A673 (cell line): Measurements from ENCODE around the gene FASTKD1. TPM values are rescaled to one million over a fixed set of nuclear protein-coding genes. Genes with fewer than 3 reads are reported as not detected.
"Not testable (repeated sequence)": the region's sequence is repeated elsewhere in the genome, so short reads cannot be mapped to it uniquely, and the experiment has no call there.

ENCODE experiments used
- BruUV-seq: library from RNA; stranded (reverse); fragments of 400-500 nt; replicated peaks from 2 replicates; lab custom pipeline; 2021; lab: Mats Ljungman, UMichigan
- CTCF ChIA-PET: fragments of 300-600 bp; sonication (Branson Sonifier 250); formaldehyde crosslinking; loops from one replicate; lab custom pipeline; 2022; ENCODE audit warnings: antibody characterized with exemption; lab: Charles Lee
- POLR2A ChIA-PET: fragments of 300-600 bp; sonication (Branson Sonifier 250); formaldehyde crosslinking; loops from one replicate; lab custom pipeline; 2022; ENCODE audit warnings: antibody characterized with exemption; ENCODE audit not compliant: low non-redundant PET; lab: Charles Lee
- DNase-seq: peaks from one replicate; pipeline ENCODE4 v3.0.0-alpha.2; 2015; ENCODE audit warnings: low spot score
- H3K27ac ChIP-seq: fragments of 200-600 bp; sonication (generic); 2 replicates; pipeline ENCODE4 v1.5.1; 2016; ENCODE audit warnings: mixed run types, low read depth, mild to moderate bottlenecking, mixed read lengths, antibody characterized with exemption, low read length; ENCODE audit not compliant: poor library complexity, severe bottlenecking
- H3K27me3 ChIP-seq: fragments of 200-600 bp; sonication (generic); replicated peaks from 2 replicates; pipeline ENCODE4 v1.6.1; 2017; ENCODE audit warnings: mixed run types, low read depth, mild to moderate bottlenecking, mixed read lengths, antibody characterized with exemption, low read length; ENCODE audit not compliant: insufficient read depth, poor library complexity
- H3K36me3 ChIP-seq: fragments of 200-600 bp; sonication (generic); 2 replicates; pipeline ENCODE4 v1.6.1; 2016; ENCODE audit warnings: mixed run types, mild to moderate bottlenecking, mixed read lengths, antibody characterized with exemption, low read length; ENCODE audit not compliant: insufficient read depth, poor library complexity, severe bottlenecking
- H3K4me1 ChIP-seq: fragments of 200-600 bp; sonication (generic); 2 replicates; pipeline ENCODE4 v1.6.1; 2017; ENCODE audit warnings: mixed run types, mild to moderate bottlenecking, mixed read lengths, antibody characterized with exemption, low read length; ENCODE audit not compliant: insufficient read depth, poor library complexity, severe bottlenecking
- H3K4me3 ChIP-seq: fragments of 200-600 bp; sonication (generic); 2 replicates; pipeline ENCODE4 v1.5.1; 2016; ENCODE audit warnings: low read depth, mixed run types, mild to moderate bottlenecking, mixed read lengths, low read length; ENCODE audit not compliant: poor library complexity, severe bottlenecking
- H3K9me3 ChIP-seq: fragments of 200-600 bp; sonication (generic); 2 replicates; pipeline ENCODE4 v1.6.1; 2016; ENCODE audit warnings: mixed run types, low read depth, mild to moderate bottlenecking, mixed read lengths, antibody characterized with exemption, low read length; ENCODE audit not compliant: poor library complexity, severe bottlenecking
- CTCF ChIP-seq: fragments of 300-800, 200-600 bp; sonication (generic); conservative IDR thresholded peaks from 2 replicates; pipeline ENCODE4 v1.5.1; 2017; ENCODE audit warnings: low read depth, mild to moderate bottlenecking, antibody characterized with exemption, low read length, moderate library complexity, mixed read lengths
- EZH2 ChIP-seq: fragments of 200-600 bp; sonication (generic); IDR thresholded peaks from 2 replicates; pipeline ENCODE4 v1.6.1; 2017; ENCODE audit warnings: borderline replicate concordance, low read depth, mild to moderate bottlenecking, mixed read lengths, antibody characterized with exemption, low read length; ENCODE audit not compliant: poor library complexity, severe bottlenecking
- intact Hi-C: fragments of 100-400 bp; cut with micrococcal nuclease; formaldehyde crosslinking; loops from one replicate; pipeline ENCODE4 v1.10.0; 2022; ENCODE audit not compliant: unreplicated experiment
- total RNA-seq: library from RNA; stranded (reverse); gene quantifications from 2 replicates; pipeline ENCODE4 v1.2.3, GENCODE V29; 2021

FASTKD1 gene
- total RNA-seq, 1 experiment from 2014 or later, result 37.3 TPM

GRCh38 chr2:169619946-169620345, 46.3 kb upstream of the FASTKD1 start:
- intact Hi-C loops, result no loop called here
- no peak overlapping the region for H3K27ac ChIP-seq
- TF ChIP-seq CTCF (no peak), EZH2 (no peak)
- no peak overlapping the region for H3K4me3 ChIP-seq
- DNase-seq, result no peak
- BruUV-seq, result no TSS peak
- no peaks in the 10 kb centered on the region for H3K4me1 ChIP-seq
- ChIA-PET POLR2A (no interaction called here), CTCF (no interaction called here)
- H3K27me3 ChIP-seq, result no peaks in the 10 kb centered on the region
- H3K36me3 ChIP-seq, result peaks cover 35% of the 10 kb centered on the region
- H3K9me3 ChIP-seq, result no peaks in the 10 kb centered on the region

GRCh38 chr2:169615982-169616381, 42.3 kb upstream of the FASTKD1 start:
- H3K9me3 ChIP-seq, H3K4me3 ChIP-seq, H3K4me1 ChIP-seq, CTCF ChIA-PET, DNase-seq, intact Hi-C loops, BruUV-seq, POLR2A ChIA-PET, H3K27me3 ChIP-seq, H3K27ac ChIP-seq: not testable (repeated sequence)
- peaks cover 53% of the 10 kb centered on the region for H3K36me3 ChIP-seq

GRCh38 chr2:169613876-169614275, 40.2 kb upstream of the FASTKD1 start:
- ChIA-PET CTCF (no interaction called here), POLR2A (no interaction called here)
- Histone ChIP-seq H3K9me3 (no peaks in the 10 kb centered on the region), H3K4me3 (no peak overlapping the region), H3K27ac (no peak overlapping the region), H3K4me1 (no peaks in the 10 kb centered on the region), H3K36me3 (peaks cover 73% of the 10 kb centered on the region), H3K27me3 (no peaks in the 10 kb centered on the region)
- intact Hi-C loops, result no loop called here
- BruUV-seq, result no TSS peak
- DNase-seq, result no peak
- TF ChIP-seq CTCF (no peak), EZH2 (no peak)

DNA sequence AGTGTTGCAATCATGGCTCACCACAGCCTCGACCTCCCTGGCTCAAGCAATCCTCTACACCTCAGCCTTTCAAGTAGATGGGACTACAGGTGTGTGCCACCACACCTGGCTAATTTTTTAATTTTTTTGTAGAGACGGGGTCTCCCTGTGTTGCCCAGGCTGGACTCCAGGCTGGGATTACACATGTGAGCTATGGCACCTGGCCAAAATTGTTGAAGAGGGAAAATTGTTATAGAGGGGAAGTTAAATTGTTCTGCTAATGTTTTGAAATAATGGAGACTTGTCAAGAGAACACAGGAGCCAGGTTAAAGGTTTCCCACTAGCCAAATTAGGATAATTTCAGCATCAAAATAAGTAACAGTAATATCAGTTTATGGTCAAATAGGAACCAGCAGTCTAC, 35.6 kb upstream of the FASTKD1 start:
- H3K4me1 ChIP-seq, result no peaks in the 10 kb centered on the region
- POLR2A ChIA-PET, result no interaction called here

More for the DNA sequence above, 35.6 kb upstream of the FASTKD1 start:
- H3K27ac ChIP-seq, result no peak overlapping the region
- H3K27me3 ChIP-seq, result no peaks in the 10 kb centered on the region
- TF ChIP-seq CTCF (no peak), EZH2 (no peak)
- intact Hi-C loops, result no loop called here
- no peaks in the 10 kb centered on the region for H3K9me3 ChIP-seq
- CTCF ChIA-PET, result no interaction called here
- no peak overlapping the region for H3K4me3 ChIP-seq
- H3K36me3 ChIP-seq, result peaks cover 96% of the 10 kb centered on the region
- DNase-seq, result no peak
- BruUV-seq, result no TSS peak
